WTC11 (cell line): Measurements from ENCODE around the gene SMCO1. TPM values are rescaled to one million over a fixed set of nuclear protein-coding genes. Genes with fewer than 3 reads are reported as not detected.
A peak's percentile ranks its signal among the peaks of the same experiment; 100 is the strongest.

ENCODE experiments used
- ATAC-seq: fragments of 200-7000 bp; cut with Tn5 transposase; 2 replicates; pipeline ENCODE4 v1.10.0; 2021; ENCODE audit warnings: mild to moderate bottlenecking, moderate library complexity
- CTCF ChIA-PET: fragments of 300-600 bp; sonication (Branson Sonifier 250); formaldehyde crosslinking; loops from one replicate; lab custom pipeline; 2021; ENCODE audit warnings: antibody characterized with exemption; lab: Charles Lee
- POLR2A ChIA-PET: fragments of 350-600 bp; sonication (Branson Sonifier 250); formaldehyde crosslinking; loops from one replicate; lab custom pipeline; 2021; ENCODE audit warnings: antibody characterized with exemption; lab: Charles Lee
- DNase-seq: peaks from one replicate; pipeline ENCODE4 v3.0.0; 2021; ENCODE audit warnings: low spot score
- H3K27ac Mint-ChIP-seq: 2 replicates; pipeline ENCODE4 v1.8.0; 2021; ENCODE audit warnings: mixed read lengths
- H3K27me3 Mint-ChIP-seq: 2 replicates; pipeline ENCODE4 v1.8.0; 2021; ENCODE audit warnings: low read depth, mild to moderate bottlenecking, moderate library complexity, mixed read lengths
- H3K36me3 Mint-ChIP-seq: 2 replicates; pipeline ENCODE4 v1.8.0; 2021; ENCODE audit warnings: mixed read lengths
- H3K4me1 Mint-ChIP-seq: 2 replicates; pipeline ENCODE4 v1.8.0; 2022; ENCODE audit warnings: mixed read lengths
- H3K4me3 Mint-ChIP-seq: 2 replicates; pipeline ENCODE4 v1.8.0; 2021; ENCODE audit warnings: mild to moderate bottlenecking, moderate library complexity, mixed read lengths
- H3K9me3 Mint-ChIP-seq: 2 replicates; pipeline ENCODE4 v1.8.0; 2021; ENCODE audit warnings: mixed read lengths
- ATF1 ChIP-seq: sonication (generic); formaldehyde crosslinking; IDR thresholded peaks from 2 replicates; pipeline ENCODE4 v1.8.1; 2023; ENCODE audit warnings: mild to moderate bottlenecking, moderate library complexity, missing genetic modification reagents
- CREM ChIP-seq: sonication (generic); formaldehyde crosslinking; IDR thresholded peaks from 2 replicates; pipeline ENCODE4 v1.8.1; 2022; ENCODE audit warnings: mild to moderate bottlenecking, missing genetic modification reagents, moderate library complexity
- ESRRA ChIP-seq: sonication (generic); formaldehyde crosslinking; IDR thresholded peaks from 2 replicates; pipeline ENCODE4 v1.8.1; 2022; ENCODE audit warnings: mild to moderate bottlenecking, missing genetic modification reagents, borderline replicate concordance
- HMGA2 ChIP-seq: fragments of 250-450 bp; sonication (Bioruptor Pico); IDR thresholded peaks from 2 replicates; pipeline ENCODE4 v1.4.0; 2021; ENCODE audit warnings: mild to moderate bottlenecking, moderate library complexity
- KAT7 ChIP-seq: sonication (generic); formaldehyde crosslinking; IDR thresholded peaks from 2 replicates; pipeline ENCODE4 v1.8.1; 2023; ENCODE audit warnings: missing genetic modification reagents, mild to moderate bottlenecking, borderline replicate concordance
- NFYB ChIP-seq: sonication (generic); formaldehyde crosslinking; conservative IDR thresholded peaks from 2 replicates; pipeline ENCODE4 v1.8.0; 2022; ENCODE audit warnings: low read depth, missing genetic modification reagents
- SOX15 ChIP-seq: fragments of 250-450 bp; sonication (Bioruptor Pico); IDR thresholded peaks from 2 replicates; pipeline ENCODE4 v1.9.0; 2021; ENCODE audit warnings: mild to moderate bottlenecking
- TCF7 ChIP-seq: sonication (generic); formaldehyde crosslinking; IDR thresholded peaks from 2 replicates; pipeline ENCODE4 v1.8.0; 2022; ENCODE audit warnings: mild to moderate bottlenecking, low read depth, missing genetic modification reagents, moderate library complexity
- TEAD4 ChIP-seq: sonication (generic); formaldehyde crosslinking; IDR thresholded peaks from 2 replicates; pipeline ENCODE4 v1.8.0; 2022; ENCODE audit warnings: mild to moderate bottlenecking, missing genetic modification reagents
- ZNF121 ChIP-seq: sonication (generic); formaldehyde crosslinking; IDR thresholded peaks from 2 replicates; pipeline ENCODE4 v1.8.0; 2023; ENCODE audit warnings: missing genetic modification reagents
- ZNF232 ChIP-seq: sonication (generic); formaldehyde crosslinking; IDR thresholded peaks from 2 replicates; pipeline ENCODE4 v1.8.0; 2022; ENCODE audit warnings: mild to moderate bottlenecking, missing genetic modification reagents
- ZNF396 ChIP-seq: fragments of 250-450 bp; sonication (Bioruptor Pico); IDR thresholded peaks from 2 replicates; pipeline ENCODE4 v1.8.0; 2021; ENCODE audit warnings: mild to moderate bottlenecking, moderate library complexity, borderline replicate concordance
- ZNF423 ChIP-seq: fragments of 250-450 bp; sonication (Bioruptor Pico); IDR thresholded peaks from 2 replicates; pipeline ENCODE4 v2.1.2; 2022; ENCODE audit warnings: mild to moderate bottlenecking, moderate library complexity
- ZNF671 ChIP-seq: fragments of 250-450 bp; sonication (Bioruptor Pico); IDR thresholded peaks from 2 replicates; pipeline ENCODE4 v1.8.0; 2021; ENCODE audit warnings: mild to moderate bottlenecking
- total RNA-seq: library from RNA; stranded (reverse); gene quantifications from 3 replicates; pipeline ENCODE4 v1.2.3, GENCODE V29; 2021
- TF ChIP-seq, protein P1 (sequence below): sonication (generic); formaldehyde crosslinking; IDR thresholded peaks from 2 replicates; pipeline ENCODE4 v1.8.0; 2022; ENCODE audit warnings: mild to moderate bottlenecking, missing genetic modification reagents
- TF ChIP-seq, protein P2 (sequence below): sonication (generic); formaldehyde crosslinking; conservative IDR thresholded peaks from 2 replicates; pipeline ENCODE4 v1.8.1; 2023; ENCODE audit warnings: mild to moderate bottlenecking, low read depth, missing genetic modification reagents, moderate library complexity
- TF ChIP-seq, protein P3 (sequence below): sonication (generic); formaldehyde crosslinking; IDR thresholded peaks from 2 replicates; pipeline ENCODE4 v1.8.1; 2022; ENCODE audit warnings: mild to moderate bottlenecking, missing genetic modification reagents, moderate library complexity, borderline replicate concordance
- TF ChIP-seq, protein P4 (sequence below): fragments of 250-450 bp; sonication (Bioruptor Pico); IDR thresholded peaks from 2 replicates; pipeline ENCODE4 v1.8.0; 2021; ENCODE audit warnings: mild to moderate bottlenecking
- TF ChIP-seq, protein P5 (sequence below): fragments of 250-450 bp; sonication (Bioruptor Pico); IDR thresholded peaks from 2 replicates; pipeline ENCODE4 v2.1.2; 2022; ENCODE audit warnings: mild to moderate bottlenecking, moderate library complexity
- TF ChIP-seq, protein P6 (sequence below): fragments of 250-450 bp; sonication (Bioruptor Pico); IDR thresholded peaks from 2 replicates; pipeline ENCODE4 v1.9.0; 2021; ENCODE audit warnings: mild to moderate bottlenecking
- TF ChIP-seq, protein P7 (sequence below): sonication (generic); formaldehyde crosslinking; IDR thresholded peaks from 2 replicates; pipeline ENCODE4 v1.8.0; 2023; ENCODE audit warnings: missing genetic modification reagents
- TF ChIP-seq, protein P8 (sequence below): sonication (generic); formaldehyde crosslinking; IDR thresholded peaks from 2 replicates; pipeline ENCODE4 v1.8.1; 2022; ENCODE audit warnings: missing genetic modification reagents, borderline replicate concordance

Gene SMCO1
- total RNA-seq, 1 experiment from 2014 or later: not detected

DNA sequence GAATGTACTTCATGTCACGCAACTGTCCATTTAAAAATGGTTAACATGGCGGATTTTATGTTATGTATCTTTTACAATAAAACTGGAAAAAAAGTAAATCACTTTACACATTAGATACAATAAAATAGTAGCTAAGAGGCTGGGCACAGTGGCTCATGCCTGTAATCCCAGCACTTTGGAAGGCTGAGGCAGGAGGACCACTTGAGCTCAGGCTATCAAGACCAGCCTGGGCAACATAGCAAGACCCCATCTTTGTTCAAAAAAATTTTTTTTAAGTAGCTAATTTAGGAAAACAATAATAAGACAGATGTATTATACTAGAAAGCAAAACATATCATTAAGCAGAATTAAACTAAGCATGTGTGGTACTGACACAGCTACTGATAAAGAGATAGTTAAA lies 23.1 kb downstream of the SMCO1 start:
- ATAC-seq (no peak), DNase-seq (no peak)
- no peak for TF ChIP-seq KAT7 (CRISPR knock-in tag)
- peak; percentile 27; the same call in 1 of the 2 replicates for TF ChIP-seq ZNF121 (CRISPR knock-in tag)
- H3K27me3 Mint-ChIP-seq: no peaks in the 10 kb centered on the region
- peaks cover 19% of the 10 kb centered on the region for H3K36me3 Mint-ChIP-seq
- H3K9me3 Mint-ChIP-seq: no peaks in the 10 kb centered on the region
- no peaks in the 10 kb centered on the region for H3K4me1 Mint-ChIP-seq
- 0 out of 2 replicates have a peak overlapping the region, but pooled peaks have one; percentile 60 for H3K27ac Mint-ChIP-seq
- ChIA-PET POLR2A (no interaction called here), CTCF (no interaction called here)
- H3K4me3 Mint-ChIP-seq: no peak overlapping the region

DNA sequence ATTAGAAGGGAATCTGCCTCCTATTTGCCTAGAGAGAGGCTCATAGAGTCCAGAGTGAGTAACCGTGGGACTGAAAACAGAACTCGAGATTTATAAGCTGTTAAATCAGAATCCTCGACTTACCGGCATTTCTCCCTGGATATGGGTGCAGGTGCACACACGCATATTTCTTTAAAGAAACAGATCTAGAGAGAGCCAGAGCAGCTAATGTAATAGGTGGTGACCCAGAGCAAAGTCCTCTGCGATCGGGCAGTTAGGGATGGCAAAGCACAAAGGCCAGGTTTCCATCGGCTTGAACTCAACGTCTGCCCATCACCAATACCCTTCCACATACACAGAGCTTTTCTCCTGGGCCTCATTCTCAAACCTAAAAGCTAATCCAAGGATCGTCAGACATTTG lies 25.4 kb downstream of the SMCO1 start:
- no peak for ATAC-seq
- Mint-ChIP-seq H3K4me1 (no peaks in the 10 kb centered on the region), H3K36me3 (peaks cover 29% of the 10 kb centered on the region), H3K27ac (0 out of 2 replicates have a peak overlapping the region, but pooled peaks have one; percentile 66), H3K9me3 (no peaks in the 10 kb centered on the region)
- TF ChIP-seq ZNF232 (CRISPR knock-in tag): no peak
- TF ChIP-seq, protein P1, sequence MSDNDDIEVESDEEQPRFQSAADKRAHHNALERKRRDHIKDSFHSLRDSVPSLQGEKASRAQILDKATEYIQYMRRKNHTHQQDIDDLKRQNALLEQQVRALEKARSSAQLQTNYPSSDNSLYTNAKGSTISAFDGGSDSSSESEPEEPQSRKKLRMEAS: no peak
- no peak for TF ChIP-seq CREM (CRISPR knock-in tag)
- TF ChIP-seq NFYB (CRISPR knock-in tag): no peak
- TF ChIP-seq, protein P2, sequence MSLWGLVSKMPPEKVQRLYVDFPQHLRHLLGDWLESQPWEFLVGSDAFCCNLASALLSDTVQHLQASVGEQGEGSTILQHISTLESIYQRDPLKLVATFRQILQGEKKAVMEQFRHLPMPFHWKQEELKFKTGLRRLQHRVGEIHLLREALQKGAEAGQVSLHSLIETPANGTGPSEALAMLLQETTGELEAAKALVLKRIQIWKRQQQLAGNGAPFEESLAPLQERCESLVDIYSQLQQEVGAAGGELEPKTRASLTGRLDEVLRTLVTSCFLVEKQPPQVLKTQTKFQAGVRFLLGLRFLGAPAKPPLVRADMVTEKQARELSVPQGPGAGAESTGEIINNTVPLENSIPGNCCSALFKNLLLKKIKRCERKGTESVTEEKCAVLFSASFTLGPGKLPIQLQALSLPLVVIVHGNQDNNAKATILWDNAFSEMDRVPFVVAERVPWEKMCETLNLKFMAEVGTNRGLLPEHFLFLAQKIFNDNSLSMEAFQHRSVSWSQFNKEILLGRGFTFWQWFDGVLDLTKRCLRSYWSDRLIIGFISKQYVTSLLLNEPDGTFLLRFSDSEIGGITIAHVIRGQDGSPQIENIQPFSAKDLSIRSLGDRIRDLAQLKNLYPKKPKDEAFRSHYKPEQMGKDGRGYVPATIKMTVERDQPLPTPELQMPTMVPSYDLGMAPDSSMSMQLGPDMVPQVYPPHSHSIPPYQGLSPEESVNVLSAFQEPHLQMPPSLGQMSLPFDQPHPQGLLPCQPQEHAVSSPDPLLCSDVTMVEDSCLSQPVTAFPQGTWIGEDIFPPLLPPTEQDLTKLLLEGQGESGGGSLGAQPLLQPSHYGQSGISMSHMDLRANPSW (CRISPR knock-in tag): no peak
- no peak for TF ChIP-seq ATF1 (CRISPR knock-in tag)
- no peak for TF ChIP-seq ESRRA (CRISPR knock-in tag)
- TF ChIP-seq, protein P3, sequence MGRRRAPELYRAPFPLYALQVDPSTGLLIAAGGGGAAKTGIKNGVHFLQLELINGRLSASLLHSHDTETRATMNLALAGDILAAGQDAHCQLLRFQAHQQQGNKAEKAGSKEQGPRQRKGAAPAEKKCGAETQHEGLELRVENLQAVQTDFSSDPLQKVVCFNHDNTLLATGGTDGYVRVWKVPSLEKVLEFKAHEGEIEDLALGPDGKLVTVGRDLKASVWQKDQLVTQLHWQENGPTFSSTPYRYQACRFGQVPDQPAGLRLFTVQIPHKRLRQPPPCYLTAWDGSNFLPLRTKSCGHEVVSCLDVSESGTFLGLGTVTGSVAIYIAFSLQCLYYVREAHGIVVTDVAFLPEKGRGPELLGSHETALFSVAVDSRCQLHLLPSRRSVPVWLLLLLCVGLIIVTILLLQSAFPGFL (CRISPR knock-in tag): no peak
- TF ChIP-seq, protein P4, sequence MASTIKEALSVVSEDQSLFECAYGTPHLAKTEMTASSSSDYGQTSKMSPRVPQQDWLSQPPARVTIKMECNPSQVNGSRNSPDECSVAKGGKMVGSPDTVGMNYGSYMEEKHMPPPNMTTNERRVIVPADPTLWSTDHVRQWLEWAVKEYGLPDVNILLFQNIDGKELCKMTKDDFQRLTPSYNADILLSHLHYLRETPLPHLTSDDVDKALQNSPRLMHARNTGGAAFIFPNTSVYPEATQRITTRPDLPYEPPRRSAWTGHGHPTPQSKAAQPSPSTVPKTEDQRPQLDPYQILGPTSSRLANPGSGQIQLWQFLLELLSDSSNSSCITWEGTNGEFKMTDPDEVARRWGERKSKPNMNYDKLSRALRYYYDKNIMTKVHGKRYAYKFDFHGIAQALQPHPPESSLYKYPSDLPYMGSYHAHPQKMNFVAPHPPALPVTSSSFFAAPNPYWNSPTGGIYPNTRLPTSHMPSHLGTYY (CRISPR knock-in tag): no peak
- no peak for TF ChIP-seq ZNF396 (CRISPR knock-in tag)
- no peak for TF ChIP-seq TCF7 (CRISPR knock-in tag)
- TF ChIP-seq HMGA2 (CRISPR knock-in tag): no peak
- no peak for TF ChIP-seq SOX15 (CRISPR knock-in tag)
- TF ChIP-seq ZNF423 (CRISPR knock-in tag): no peak
- TF ChIP-seq, protein P5, sequence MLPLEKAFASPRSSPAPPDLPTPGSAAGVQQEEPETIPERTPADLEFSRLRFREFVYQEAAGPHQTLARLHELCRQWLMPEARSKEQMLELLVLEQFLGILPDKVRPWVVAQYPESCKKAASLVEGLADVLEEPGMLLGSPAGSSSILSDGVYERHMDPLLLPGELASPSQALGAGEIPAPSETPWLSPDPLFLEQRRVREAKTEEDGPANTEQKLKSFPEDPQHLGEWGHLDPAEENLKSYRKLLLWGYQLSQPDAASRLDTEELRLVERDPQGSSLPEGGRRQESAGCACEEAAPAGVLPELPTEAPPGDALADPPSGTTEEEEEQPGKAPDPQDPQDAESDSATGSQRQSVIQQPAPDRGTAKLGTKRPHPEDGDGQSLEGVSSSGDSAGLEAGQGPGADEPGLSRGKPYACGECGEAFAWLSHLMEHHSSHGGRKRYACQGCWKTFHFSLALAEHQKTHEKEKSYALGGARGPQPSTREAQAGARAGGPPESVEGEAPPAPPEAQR (CRISPR knock-in tag): no peak
- TF ChIP-seq, protein P6, sequence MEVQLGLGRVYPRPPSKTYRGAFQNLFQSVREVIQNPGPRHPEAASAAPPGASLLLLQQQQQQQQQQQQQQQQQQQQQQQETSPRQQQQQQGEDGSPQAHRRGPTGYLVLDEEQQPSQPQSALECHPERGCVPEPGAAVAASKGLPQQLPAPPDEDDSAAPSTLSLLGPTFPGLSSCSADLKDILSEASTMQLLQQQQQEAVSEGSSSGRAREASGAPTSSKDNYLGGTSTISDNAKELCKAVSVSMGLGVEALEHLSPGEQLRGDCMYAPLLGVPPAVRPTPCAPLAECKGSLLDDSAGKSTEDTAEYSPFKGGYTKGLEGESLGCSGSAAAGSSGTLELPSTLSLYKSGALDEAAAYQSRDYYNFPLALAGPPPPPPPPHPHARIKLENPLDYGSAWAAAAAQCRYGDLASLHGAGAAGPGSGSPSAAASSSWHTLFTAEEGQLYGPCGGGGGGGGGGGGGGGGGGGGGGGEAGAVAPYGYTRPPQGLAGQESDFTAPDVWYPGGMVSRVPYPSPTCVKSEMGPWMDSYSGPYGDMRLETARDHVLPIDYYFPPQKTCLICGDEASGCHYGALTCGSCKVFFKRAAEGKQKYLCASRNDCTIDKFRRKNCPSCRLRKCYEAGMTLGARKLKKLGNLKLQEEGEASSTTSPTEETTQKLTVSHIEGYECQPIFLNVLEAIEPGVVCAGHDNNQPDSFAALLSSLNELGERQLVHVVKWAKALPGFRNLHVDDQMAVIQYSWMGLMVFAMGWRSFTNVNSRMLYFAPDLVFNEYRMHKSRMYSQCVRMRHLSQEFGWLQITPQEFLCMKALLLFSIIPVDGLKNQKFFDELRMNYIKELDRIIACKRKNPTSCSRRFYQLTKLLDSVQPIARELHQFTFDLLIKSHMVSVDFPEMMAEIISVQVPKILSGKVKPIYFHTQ (CRISPR knock-in tag): no peak
- no peak for TF ChIP-seq TEAD4
- TF ChIP-seq, protein P7, sequence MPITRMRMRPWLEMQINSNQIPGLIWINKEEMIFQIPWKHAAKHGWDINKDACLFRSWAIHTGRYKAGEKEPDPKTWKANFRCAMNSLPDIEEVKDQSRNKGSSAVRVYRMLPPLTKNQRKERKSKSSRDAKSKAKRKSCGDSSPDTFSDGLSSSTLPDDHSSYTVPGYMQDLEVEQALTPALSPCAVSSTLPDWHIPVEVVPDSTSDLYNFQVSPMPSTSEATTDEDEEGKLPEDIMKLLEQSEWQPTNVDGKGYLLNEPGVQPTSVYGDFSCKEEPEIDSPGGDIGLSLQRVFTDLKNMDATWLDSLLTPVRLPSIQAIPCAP (CRISPR knock-in tag): no peak
- no peak for TF ChIP-seq ZNF671 (CRISPR knock-in tag)
- TF ChIP-seq, protein P8, sequence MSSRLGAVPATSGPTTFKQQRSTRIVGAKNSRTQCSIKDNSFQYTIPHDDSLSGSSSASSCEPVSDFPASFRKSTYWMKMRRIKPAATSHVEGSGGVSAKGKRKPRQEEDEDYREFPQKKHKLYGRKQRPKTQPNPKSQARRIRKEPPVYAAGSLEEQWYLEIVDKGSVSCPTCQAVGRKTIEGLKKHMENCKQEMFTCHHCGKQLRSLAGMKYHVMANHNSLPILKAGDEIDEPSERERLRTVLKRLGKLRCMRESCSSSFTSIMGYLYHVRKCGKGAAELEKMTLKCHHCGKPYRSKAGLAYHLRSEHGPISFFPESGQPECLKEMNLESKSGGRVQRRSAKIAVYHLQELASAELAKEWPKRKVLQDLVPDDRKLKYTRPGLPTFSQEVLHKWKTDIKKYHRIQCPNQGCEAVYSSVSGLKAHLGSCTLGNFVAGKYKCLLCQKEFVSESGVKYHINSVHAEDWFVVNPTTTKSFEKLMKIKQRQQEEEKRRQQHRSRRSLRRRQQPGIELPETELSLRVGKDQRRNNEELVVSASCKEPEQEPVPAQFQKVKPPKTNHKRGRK (CRISPR knock-in tag): no peak
- TF ChIP-seq, all 79 proteins: peak for 0
- DNase-seq: no peak
- H3K27me3 Mint-ChIP-seq: no peaks in the 10 kb centered on the region
- CTCF ChIA-PET: interaction anchor here (0.7 kb wide), 1 partner anchor 417 kb away, joined by 3 read pairs; no protein-coding TSS in a partner anchor
- no peak overlapping the region for H3K4me3 Mint-ChIP-seq
- POLR2A ChIA-PET: no interaction called here
